Right lobe of liver (tissue), 4 donors: ENCODE measurements around the gene MAST2.

Source experiments
- CTCF ChIP-seq, 4 donors: fragments of 200-600 bp in 3 of 4; fragments of 450-650 bp in 1 of 4; IDR thresholded peaks; one replicate each; pipeline versions ENCODE4 v1.5.1 to v1.8.0; 2016 to 2022; ENCODE audit warnings: antibody characterized with exemption in 4 of 4, mild to moderate bottlenecking in 2 of 4
- POLR2A ChIP-seq: fragments of 450-650 bp; IDR thresholded peaks from one replicate; pipeline ENCODE4 v1.6.1; 2017; ENCODE audit warnings: antibody characterized with exemption, mild to moderate bottlenecking
- donor health status: DM: no; HTN: no; CAD: no.
- donor health status: DM: no; HTN: no; CAD: no.
- donor health status: DM: no; HTN: yes; CAD: no.

- TF ChIP-seq CTCF (IDR thresholded peaks at IDR 0.05) (no peak), POLR2A (no peak)
Measured at GRCh38 chr1:45755697-45756096, 47.7 kb upstream of the MAST2 start.
